ENCODE measurements around the gene BLCAP. TPM values are rescaled to one million over a fixed set of nuclear protein-coding genes. Genes with fewer than 3 reads are reported as not detected.

The BLCAP gene
- total RNA-seq, 1 donor = 39.1 TPM

GRCh38 chr20:37480919-37481318 is 46.8 kb downstream of the BLCAP start:
- H3K4me1 ChIP-seq (ENCODE audit: insufficient read depth, low read length) = no peaks in the 10 kb centered on the region
- DNase-seq (ENCODE audit: insufficient read length, low spot score, missing footprints) = peak; percentile 42

DNA sequence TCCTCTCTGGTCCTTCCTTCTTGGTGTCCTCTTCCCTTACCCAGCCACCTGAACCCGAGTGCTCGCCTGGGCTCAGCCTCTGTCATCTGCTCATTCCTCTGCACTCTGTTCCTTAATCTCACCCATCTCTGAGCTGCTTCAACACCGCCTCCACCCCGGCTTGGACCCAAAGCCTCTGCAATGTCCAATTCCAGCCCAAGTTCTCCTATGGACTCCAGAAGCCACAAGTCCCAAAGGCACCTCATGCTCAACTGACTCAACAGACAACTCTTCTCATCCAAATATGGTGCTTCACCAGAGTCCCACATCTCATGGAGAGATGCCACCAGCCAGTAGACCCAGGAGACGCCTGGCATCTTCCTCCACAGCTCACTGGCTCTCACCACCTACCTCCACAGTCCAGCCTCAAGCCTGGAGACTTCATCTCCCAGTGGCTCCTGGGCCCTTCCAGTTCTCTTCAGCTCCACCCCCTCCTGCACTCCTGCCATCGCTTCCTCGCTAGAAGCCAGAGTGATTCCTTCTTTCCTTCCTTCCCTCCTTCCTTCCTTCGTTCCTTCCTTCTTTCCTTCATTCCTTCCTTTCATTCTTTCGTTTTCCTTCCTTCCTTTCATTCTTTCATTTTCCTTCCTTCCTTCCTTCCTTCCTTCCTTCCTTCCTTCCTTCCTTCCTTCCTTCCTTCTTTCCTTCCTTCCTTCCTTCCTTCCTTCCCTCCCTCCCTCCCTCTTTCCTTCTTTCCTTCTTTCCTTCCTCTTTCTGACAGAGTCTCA is 47.6 kb downstream of the BLCAP start:
- no peaks in the 10 kb centered on the region for H3K79me2 ChIP-seq (ENCODE audit: insufficient read depth, low read length)
- H3K9me3 ChIP-seq (ENCODE audit: low read depth, low read length) = no peaks in the 10 kb centered on the region
- H3K4me2 ChIP-seq (ENCODE audit: insufficient read depth, low read length) = no peak overlapping the region
- no peak overlapping the region for H3K27ac ChIP-seq (ENCODE audit: low read depth, low read length)
- TF ChIP-seq, protein P1, sequence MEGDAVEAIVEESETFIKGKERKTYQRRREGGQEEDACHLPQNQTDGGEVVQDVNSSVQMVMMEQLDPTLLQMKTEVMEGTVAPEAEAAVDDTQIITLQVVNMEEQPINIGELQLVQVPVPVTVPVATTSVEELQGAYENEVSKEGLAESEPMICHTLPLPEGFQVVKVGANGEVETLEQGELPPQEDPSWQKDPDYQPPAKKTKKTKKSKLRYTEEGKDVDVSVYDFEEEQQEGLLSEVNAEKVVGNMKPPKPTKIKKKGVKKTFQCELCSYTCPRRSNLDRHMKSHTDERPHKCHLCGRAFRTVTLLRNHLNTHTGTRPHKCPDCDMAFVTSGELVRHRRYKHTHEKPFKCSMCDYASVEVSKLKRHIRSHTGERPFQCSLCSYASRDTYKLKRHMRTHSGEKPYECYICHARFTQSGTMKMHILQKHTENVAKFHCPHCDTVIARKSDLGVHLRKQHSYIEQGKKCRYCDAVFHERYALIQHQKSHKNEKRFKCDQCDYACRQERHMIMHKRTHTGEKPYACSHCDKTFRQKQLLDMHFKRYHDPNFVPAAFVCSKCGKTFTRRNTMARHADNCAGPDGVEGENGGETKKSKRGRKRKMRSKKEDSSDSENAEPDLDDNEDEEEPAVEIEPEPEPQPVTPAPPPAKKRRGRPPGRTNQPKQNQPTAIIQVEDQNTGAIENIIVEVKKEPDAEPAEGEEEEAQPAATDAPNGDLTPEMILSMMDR (IDR thresholded peaks at IDR 0.05; ENCODE audit: extremely low read depth, low read depth, low read length) = no peak
- H3K27me3 ChIP-seq (ENCODE audit: insufficient read depth, low read length) = peaks cover 32% of the 10 kb centered on the region
- peak; percentile 51 for DNase-seq (ENCODE audit: insufficient read length, low spot score, missing footprints)
- no peaks in the 10 kb centered on the region for H3K4me1 ChIP-seq (ENCODE audit: insufficient read depth, low read length)
- H2AFZ ChIP-seq (ENCODE audit: low read length) = no peak overlapping the region
- H4K20me1 ChIP-seq (ENCODE audit: insufficient read depth, low read length) = no peaks in the 10 kb centered on the region
- H3K4me3 ChIP-seq (ENCODE audit: insufficient read depth, low read length) = no peak overlapping the region
- H3K36me3 ChIP-seq (ENCODE audit: insufficient read depth, low read length) = no peaks in the 10 kb centered on the region

More at GRCh38 chr20:37480919-37481318, 46.8 kb downstream of the BLCAP start:
- TF ChIP-seq, protein P1 (IDR thresholded peaks at IDR 0.05; ENCODE audit: extremely low read depth, low read depth, low read length) = no peak
- no peaks in the 10 kb centered on the region for H3K9me3 ChIP-seq (ENCODE audit: low read depth, low read length)
- no peaks in the 10 kb centered on the region for H4K20me1 ChIP-seq (ENCODE audit: insufficient read depth, low read length)
- no peak overlapping the region for H2AFZ ChIP-seq (ENCODE audit: low read length)
- H3K36me3 ChIP-seq (ENCODE audit: insufficient read depth, low read length) = no peaks in the 10 kb centered on the region
- no peak overlapping the region for H3K4me2 ChIP-seq (ENCODE audit: insufficient read depth, low read length)
- peaks cover 24% of the 10 kb centered on the region for H3K27me3 ChIP-seq (ENCODE audit: insufficient read depth, low read length)
- H3K4me3 ChIP-seq (ENCODE audit: insufficient read depth, low read length) = no peak overlapping the region
- no peaks in the 10 kb centered on the region for H3K79me2 ChIP-seq (ENCODE audit: insufficient read depth, low read length)
- no peak overlapping the region for H3K27ac ChIP-seq (ENCODE audit: low read depth, low read length)

DNA sequence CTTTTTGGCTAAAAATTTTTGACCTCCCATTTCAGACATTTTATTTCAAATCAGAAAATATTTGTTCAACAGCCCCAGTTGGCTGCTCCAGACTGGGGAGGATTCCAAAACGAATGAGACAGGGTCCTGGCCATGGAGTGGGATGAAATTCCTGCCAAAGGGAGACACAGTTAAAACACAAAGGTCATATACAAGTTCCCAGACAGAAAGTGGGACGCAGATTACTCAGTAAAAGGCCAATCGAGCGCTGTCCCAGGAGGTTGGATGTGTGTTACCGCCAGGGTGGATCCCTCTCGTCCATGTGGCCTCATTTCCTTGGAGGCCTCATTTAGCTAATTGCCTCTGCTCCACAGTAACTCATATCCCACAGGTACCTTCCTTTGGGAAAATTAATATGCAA is 48.4 kb downstream of the BLCAP start:
- Histone ChIP-seq H3K36me3 (ENCODE audit: insufficient read depth, low read length) (no peaks in the 10 kb centered on the region), H3K27ac (ENCODE audit: low read depth, low read length) (no peak overlapping the region), H2AFZ (ENCODE audit: low read length) (no peak overlapping the region), H4K20me1 (ENCODE audit: insufficient read depth, low read length) (peaks cover 4% of the 10 kb centered on the region), H3K79me2 (ENCODE audit: insufficient read depth, low read length) (no peaks in the 10 kb centered on the region), H3K4me1 (ENCODE audit: insufficient read depth, low read length) (no peaks in the 10 kb centered on the region), H3K27me3 (ENCODE audit: insufficient read depth, low read length) (peaks cover 39% of the 10 kb centered on the region), H3K4me3 (ENCODE audit: insufficient read depth, low read length) (no peak overlapping the region), H3K4me2 (ENCODE audit: insufficient read depth, low read length) (no peak overlapping the region), H3K9me3 (ENCODE audit: low read depth, low read length) (no peaks in the 10 kb centered on the region)
- DNase-seq (ENCODE audit: insufficient read length, low spot score, missing footprints) = no peak
- TF ChIP-seq, protein P1 (IDR thresholded peaks at IDR 0.05; ENCODE audit: extremely low read depth, low read depth, low read length) = no peak

GRCh38 chr20:37477041-37477440 is 50.6 kb downstream of the BLCAP start:
- H3K4me2 ChIP-seq (ENCODE audit: insufficient read depth, low read length) = no peak overlapping the region
- H3K9me3 ChIP-seq (ENCODE audit: low read depth, low read length) = no peaks in the 10 kb centered on the region
- H3K4me1 ChIP-seq (ENCODE audit: insufficient read depth, low read length) = no peaks in the 10 kb centered on the region
- peaks cover 43% of the 10 kb centered on the region for H3K27me3 ChIP-seq (ENCODE audit: insufficient read depth, low read length)
- H3K4me3 ChIP-seq (ENCODE audit: insufficient read depth, low read length) = no peak overlapping the region
- H3K27ac ChIP-seq (ENCODE audit: low read depth, low read length) = no peak overlapping the region
- no peak for DNase-seq (ENCODE audit: insufficient read length, low spot score, missing footprints)
- TF ChIP-seq, protein P1 (IDR thresholded peaks at IDR 0.05; ENCODE audit: extremely low read depth, low read depth, low read length) = no peak
- H4K20me1 ChIP-seq (ENCODE audit: insufficient read depth, low read length) = peaks cover 4% of the 10 kb centered on the region
- H3K36me3 ChIP-seq (ENCODE audit: insufficient read depth, low read length) = no peaks in the 10 kb centered on the region
- no peak overlapping the region for H2AFZ ChIP-seq (ENCODE audit: low read length)
- H3K79me2 ChIP-seq (ENCODE audit: insufficient read depth, low read length) = no peaks in the 10 kb centered on the region

All from osteoblast (primary cell).